Activated CD4-positive, alpha-beta T cell treated with anti-CD3 and anti-CD28 coated beads, Interleukin-10, Interleukin-2, amounts not matched to agents 100 ng/mL and 50 ng/mL, durations not matched to agents 16 hours and 8 hours (primary cell): ENCODE results near the gene INPP5J.
"Not testable (repeated sequence)": the region's sequence is repeated elsewhere in the genome, so short reads cannot be mapped to it uniquely, and the experiment has no call there.

Experiments
- DNase-seq: peaks from one replicate; pipeline ENCODE4 v3.0.0-alpha.2; 2020

INPP5J gene

GRCh38 chr22:31088233-31088986 lies 34.4 kb upstream of the INPP5J start:
- no peak for DNase-seq

GRCh38 chr22:31089160-31090100 lies 33.3 kb upstream of the INPP5J start:
- DNase-seq: peak; percentile 42

DNA sequence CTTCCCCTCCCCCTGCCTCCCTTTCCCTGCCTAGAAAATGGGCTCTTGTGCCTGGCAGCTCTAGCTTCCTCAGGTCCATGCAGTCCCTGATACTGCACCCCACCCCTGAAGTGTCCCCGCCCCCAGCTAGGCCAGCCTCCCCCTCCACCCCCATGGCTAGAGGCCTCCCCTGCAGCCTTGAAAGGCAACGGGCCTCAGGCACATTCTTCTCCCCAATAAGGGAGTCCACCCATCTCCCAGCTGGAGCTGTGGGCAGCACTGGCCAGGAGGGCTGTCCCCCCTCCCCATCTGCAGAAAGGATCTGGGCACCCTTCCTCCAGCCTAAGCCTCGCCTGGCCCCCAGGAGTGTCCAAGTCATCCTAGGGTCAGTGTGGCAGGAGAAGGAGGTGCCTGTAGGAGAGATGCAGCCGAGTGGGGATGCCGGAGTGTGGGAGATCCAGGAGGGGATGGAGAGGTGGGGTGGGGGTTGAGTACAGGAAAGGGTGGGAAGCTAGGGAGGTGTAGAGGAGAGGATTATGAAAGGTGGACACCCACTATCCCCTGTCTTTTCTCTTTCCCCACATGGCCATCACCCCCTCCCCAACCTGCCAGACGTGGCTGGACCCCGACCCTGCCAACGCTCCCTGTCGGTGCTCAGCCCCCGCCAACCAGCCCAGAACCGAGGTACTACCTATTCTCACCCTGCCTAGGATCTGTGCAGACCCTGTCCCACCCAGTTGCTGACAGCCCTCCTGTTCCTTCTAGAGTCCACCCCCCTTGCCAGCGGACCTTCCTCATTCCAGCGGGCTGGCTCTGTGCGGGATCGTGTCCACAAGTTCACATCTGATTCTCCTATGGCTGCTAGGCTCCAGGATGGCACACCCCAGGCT lies 32.3 kb upstream of the INPP5J start:
- DNase-seq: no peak

DNA sequence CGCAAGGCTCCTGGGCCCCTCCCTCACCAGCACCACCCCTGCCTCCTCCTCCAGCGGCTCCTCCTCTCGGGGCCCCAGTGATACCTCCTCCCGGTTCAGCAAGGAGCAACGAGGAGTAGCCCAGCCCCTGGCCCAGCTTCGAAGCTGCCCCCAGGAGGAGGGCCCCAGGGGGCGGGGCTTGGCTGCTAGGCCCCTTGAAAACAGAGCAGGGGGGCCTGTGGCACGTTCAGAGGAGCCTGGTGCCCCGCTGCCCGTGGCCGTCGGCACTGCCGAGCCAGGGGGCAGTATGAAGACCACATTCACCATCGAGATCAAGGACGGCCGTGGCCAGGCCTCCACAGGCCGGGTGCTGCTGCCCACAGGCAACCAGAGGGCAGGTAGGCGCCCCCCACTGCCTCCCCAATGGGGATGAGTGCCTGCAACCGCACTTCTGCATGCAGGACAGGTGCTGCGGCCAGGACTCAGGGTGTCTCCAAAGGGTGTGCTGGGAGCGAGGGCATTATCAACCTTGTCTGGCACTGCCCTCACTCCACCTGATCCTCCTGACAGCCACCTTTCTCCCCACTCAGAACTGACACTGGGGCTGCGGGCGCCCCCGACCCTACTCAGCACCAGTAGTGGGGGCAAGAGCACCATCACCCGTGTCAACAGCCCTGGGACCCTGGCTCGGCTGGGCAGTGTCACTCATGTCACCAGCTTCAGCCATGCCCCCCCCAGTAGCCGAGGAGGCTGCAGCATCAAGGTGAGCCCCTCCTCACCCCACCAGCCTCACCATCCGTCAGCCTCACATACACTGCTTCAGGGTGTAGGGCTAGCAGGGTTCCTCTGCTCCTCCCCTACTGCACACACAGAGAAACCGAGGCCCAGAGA lies 31.4 kb upstream of the INPP5J start:
- no peak for DNase-seq

GRCh38 chr22:31092161-31092560 lies 30.6 kb upstream of the INPP5J start:
- DNase-seq: no peak

- DNase-seq: no peak
These were observed 29.5 kb upstream of the INPP5J start for GRCh38 chr22:31093086-31093850.

GRCh38 chr22:31094021-31094551 lies 28.7 kb upstream of the INPP5J start:
- DNase-seq: no peak

DNA sequence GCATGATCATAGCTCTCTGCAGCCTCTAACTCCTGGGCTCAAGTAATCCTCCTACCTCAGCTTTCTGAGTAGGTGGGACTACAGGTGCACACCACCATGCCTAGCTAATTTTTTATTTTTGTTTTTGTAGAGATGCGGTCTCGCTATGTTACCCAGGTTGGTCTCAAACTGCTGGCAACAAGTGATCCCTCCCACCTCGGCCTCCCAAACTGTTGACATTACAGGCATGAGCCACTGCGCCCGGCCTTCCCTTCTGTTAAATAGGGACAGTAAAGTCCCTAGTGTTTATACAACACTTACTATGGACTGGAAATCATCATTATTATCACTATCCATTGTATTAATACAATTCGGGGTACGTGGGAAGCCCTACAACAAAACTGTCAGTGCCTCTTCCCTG lies 28.0 kb upstream of the INPP5J start:
- DNase-seq: no peak

GRCh38 chr22:31095637-31096249 lies 27.0 kb upstream of the INPP5J start:
- DNase-seq: no peak

- DNase-seq: no peak
These were observed 26.0 kb upstream of the INPP5J start for GRCh38 chr22:31096657-31097279.

GRCh38 chr22:31097539-31097938 lies 25.2 kb upstream of the INPP5J start:
- not testable (repeated sequence) for DNase-seq

- DNase-seq: no peak
These were observed 24.7 kb upstream of the INPP5J start for GRCh38 chr22:31097941-31098631.

- DNase-seq: no peak
These were observed 24.1 kb upstream of the INPP5J start for GRCh38 chr22:31098632-31099110.

DNA sequence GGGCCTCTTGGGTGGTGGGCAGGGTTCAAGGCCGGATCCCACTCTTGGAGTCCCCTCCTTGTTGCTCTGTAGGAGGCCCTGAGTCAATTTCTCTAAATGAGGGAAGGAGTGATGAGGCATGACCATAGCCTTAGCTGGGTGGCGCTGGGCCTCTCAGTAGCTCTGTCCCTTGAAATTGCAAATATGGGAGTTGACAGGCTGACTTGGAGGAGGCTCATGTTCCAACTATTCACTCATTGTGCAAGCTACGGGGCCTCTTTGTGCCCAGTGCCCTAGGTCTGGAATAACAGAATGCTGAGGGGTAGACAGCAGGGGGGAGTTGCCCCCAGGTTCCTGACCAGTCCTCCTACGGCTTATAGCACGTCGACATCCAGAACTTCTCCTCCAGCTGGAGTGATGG lies 23.4 kb upstream of the INPP5J start:
- no peak for DNase-seq

DNA sequence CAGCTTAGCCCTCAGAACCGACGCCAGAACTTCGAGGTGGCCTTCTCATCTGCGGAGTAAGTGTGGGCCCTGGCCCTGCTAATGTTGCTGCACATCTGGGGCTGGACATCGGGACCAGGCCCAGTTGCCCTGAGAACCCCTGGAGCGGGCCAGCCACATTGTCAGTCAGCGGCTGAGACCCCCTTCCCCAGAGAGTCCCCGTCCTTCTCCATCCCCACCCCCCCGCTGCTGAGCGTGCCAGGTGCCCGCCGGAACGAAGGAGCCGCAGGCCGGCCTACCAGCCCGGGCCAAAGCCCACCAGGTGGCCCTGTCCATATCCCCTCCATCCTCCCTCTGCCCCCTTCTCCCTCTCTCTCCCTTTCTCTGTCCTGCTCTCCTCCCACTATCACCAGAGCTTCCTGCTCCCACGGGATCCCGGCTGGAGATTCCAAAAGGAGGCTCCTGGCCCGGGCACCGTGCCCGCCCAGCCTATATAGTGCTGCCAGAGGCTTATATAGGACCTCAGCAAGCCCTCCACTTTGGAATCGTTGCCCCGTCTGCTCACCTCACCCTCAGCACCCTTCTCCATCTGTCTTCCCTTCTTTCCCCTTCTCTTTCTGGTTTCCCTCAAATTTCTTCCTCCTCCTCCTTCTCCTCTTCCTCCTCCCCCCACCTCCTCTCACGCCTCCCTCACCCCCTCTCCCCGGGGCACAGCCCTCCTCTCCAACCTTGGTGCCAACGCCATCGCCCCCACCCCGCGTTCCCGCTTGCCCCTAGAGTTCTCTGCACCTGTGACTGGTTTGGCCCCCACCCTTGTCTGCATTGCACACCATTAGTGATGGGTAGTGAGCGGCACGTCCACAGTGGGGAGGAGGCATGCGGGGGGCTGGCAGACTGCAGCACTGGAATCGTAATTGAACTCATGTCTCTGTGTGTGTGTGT lies 22.7 kb upstream of the INPP5J start:
- DNase-seq: no peak

DNA sequence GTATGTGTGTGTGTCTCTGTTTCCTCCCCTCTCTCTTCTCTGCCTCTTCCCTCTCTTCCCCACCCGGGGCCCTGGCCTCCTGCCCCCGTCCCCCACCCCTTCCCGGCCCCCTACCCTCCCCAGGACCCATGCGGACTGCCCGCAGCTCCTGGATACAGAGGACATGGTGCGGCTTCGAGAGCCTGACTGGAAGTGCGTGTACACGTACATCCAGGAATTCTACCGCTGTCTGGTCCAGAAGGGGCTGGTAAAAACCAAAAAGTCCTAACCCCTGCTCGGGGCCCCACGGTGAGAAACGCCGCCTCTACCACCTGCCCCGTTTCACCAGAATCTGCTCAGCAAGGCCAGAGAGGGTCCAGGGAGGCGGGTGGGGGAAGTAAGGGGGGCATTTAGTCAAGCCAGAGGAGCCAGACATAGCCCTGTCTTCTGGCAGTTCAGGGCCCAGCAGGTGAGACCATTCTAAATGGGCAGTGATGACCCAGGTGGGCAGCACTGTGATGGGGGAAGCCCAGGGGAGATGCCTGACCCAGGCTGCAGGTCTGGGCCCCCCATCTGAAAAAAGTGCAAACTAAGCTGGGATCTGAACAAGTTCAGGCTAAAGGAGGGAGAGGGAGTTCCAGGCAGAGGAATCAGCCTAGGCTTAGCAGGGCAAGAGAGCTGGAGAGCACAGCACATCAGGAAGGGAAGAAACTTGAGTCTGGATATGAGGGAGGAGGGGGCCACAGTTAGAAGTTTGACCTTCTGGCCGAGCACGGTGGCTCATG lies 21.8 kb upstream of the INPP5J start:
- DNase-seq: no peak

GRCh38 chr22:31102441-31103081 lies 20.2 kb upstream of the INPP5J start:
- no peak for DNase-seq
